Ascending aorta (tissue), 2 donors: ENCODE results near the gene GLUL. TPM values are rescaled to one million over a fixed set of nuclear protein-coding genes. Genes with fewer than 3 reads are reported as not detected.

Source experiments
- DNase-seq, 2 donors: peaks; one replicate each; pipeline ENCODE4 v3.0.0-alpha.2; 2019; ENCODE audit warnings: low spot score in 2 of 2
- H3K27ac ChIP-seq, 2 donors: fragments of 200-600 bp; sonication (generic); one replicate each; pipeline ENCODE4 v1.5.1; 2016 to 2017; ENCODE audit warnings: mild to moderate bottlenecking in 1 of 2
- H3K27me3 ChIP-seq: fragments of 200-600 bp; sonication (generic); one replicate; pipeline ENCODE4 v1.5.1; 2017
- H3K36me3 ChIP-seq, 2 donors: fragments of 200-600 bp; sonication (generic); one replicate each; pipeline ENCODE4 v1.5.1; 2016
- H3K4me1 ChIP-seq, 2 donors: fragments of 200-600 bp; sonication (generic); one replicate each; pipeline ENCODE4 v1.5.1; 2016 to 2017; ENCODE audit warnings: mild to moderate bottlenecking in 1 of 2
- H3K4me3 ChIP-seq, 2 donors: fragments of 200-600 bp; sonication (generic); one replicate each; pipeline ENCODE4 v1.5.1; 2016 to 2017; ENCODE audit warnings: mild to moderate bottlenecking in 1 of 2
- H3K9me3 ChIP-seq, 2 donors: fragments of 200-600 bp; sonication (generic); one replicate each; pipeline ENCODE4 v1.5.1; 2016
- CTCF ChIP-seq, 3 experiments: fragments of 200-600 bp in 2 of 3; fragments of 450-650 bp in 1 of 3; sonication (generic) in 2 of 3; IDR thresholded peaks; one replicate each; pipeline ENCODE4 v1.5.1; 2016 to 2019; ENCODE audit warnings: antibody characterized with exemption in 3 of 3, mild to moderate bottlenecking in 1 of 3, moderate library complexity in 1 of 3
- intact Hi-C: fragments of 100-400 bp; cut with DNase I; formaldehyde crosslinking; loops from one replicate; pipeline ENCODE4 v1.15.1; 2023
- total RNA-seq: library from RNA; depleted of rRNA; stranded (reverse); fragments of >200 nt; gene quantifications from one replicate; pipeline ENCODE4 v1.1.0, GENCODE V29; 2016

The GLUL gene
- total RNA-seq, 1 donor from 2014 or later: 1,017 TPM

GRCh38 chr1:182366596-182366995, 25.0 kb downstream of the GLUL start:
- TF ChIP-seq CTCF (IDR thresholded peaks at IDR 0.05): no peak
- H3K36me3 ChIP-seq: no peaks in the 10 kb centered on the region
- H3K4me3 ChIP-seq: no peak overlapping the region
- intact Hi-C loops: no loop called here
- H3K27ac ChIP-seq: no peak overlapping the region
- no peaks in the 10 kb centered on the region for H3K4me1 ChIP-seq
- H3K27me3 ChIP-seq: no peaks in the 10 kb centered on the region
- no peaks in the 10 kb centered on the region for H3K9me3 ChIP-seq
- DNase-seq: no peak

- H3K4me1 ChIP-seq: no peaks in the 10 kb centered on the region
- H3K36me3 ChIP-seq: no peaks in the 10 kb centered on the region
- H3K9me3 ChIP-seq: no peaks in the 10 kb centered on the region
- no peak for DNase-seq
- no peak overlapping the region for H3K27ac ChIP-seq
- H3K27me3 ChIP-seq: no peaks in the 10 kb centered on the region
- intact Hi-C loops: no loop called here
- no peak for TF ChIP-seq CTCF (IDR thresholded peaks at IDR 0.05)
- H3K4me3 ChIP-seq: no peak overlapping the region
Measured at GRCh38 chr1:182359645-182360044, 31.9 kb downstream of the GLUL start.

GRCh38 chr1:182357913-182358312, 33.7 kb downstream of the GLUL start:
- intact Hi-C loops: no loop called here
- DNase-seq: no peak
- no peaks in the 10 kb centered on the region for H3K27me3 ChIP-seq
- H3K36me3 ChIP-seq: no peaks in the 10 kb centered on the region
- no peak for TF ChIP-seq CTCF (IDR thresholded peaks at IDR 0.05)
- no peaks in the 10 kb centered on the region for H3K4me1 ChIP-seq
- H3K4me3 ChIP-seq: no peak overlapping the region
- H3K9me3 ChIP-seq: no peaks in the 10 kb centered on the region
- no peak overlapping the region for H3K27ac ChIP-seq

- intact Hi-C loops: no loop called here
- H3K4me3 ChIP-seq: no peak overlapping the region
- H3K27ac ChIP-seq: no peak overlapping the region
- no peak for TF ChIP-seq CTCF (IDR thresholded peaks at IDR 0.05)
- H3K4me1 ChIP-seq: no peaks in the 10 kb centered on the region
- DNase-seq: no peak
- H3K36me3 ChIP-seq: no peaks in the 10 kb centered on the region
- H3K27me3 ChIP-seq: no peaks in the 10 kb centered on the region
- no peaks in the 10 kb centered on the region for H3K9me3 ChIP-seq
Measured at GRCh38 chr1:182357171-182357570, 34.4 kb downstream of the GLUL start.

GRCh38 chr1:182355723-182356098, 35.9 kb downstream of the GLUL start:
- TF ChIP-seq CTCF (IDR thresholded peaks at IDR 0.05): no peak
- intact Hi-C loops: no loop called here
- DNase-seq: no peak
- Histone ChIP-seq H3K9me3 (no peaks in the 10 kb centered on the region), H3K36me3 (no peaks in the 10 kb centered on the region), H3K4me1 (no peaks in the 10 kb centered on the region), H3K27ac (no peak overlapping the region), H3K4me3 (no peak overlapping the region), H3K27me3 (no peaks in the 10 kb centered on the region)

GRCh38 chr1:182351790-182352364, 39.7 kb downstream of the GLUL start:
- Histone ChIP-seq H3K4me3 (no peak overlapping the region), H3K9me3 (no peaks in the 10 kb centered on the region), H3K27me3 (no peaks in the 10 kb centered on the region), H3K27ac (no peak overlapping the region), H3K36me3 (no peaks in the 10 kb centered on the region), H3K4me1 (peaks cover 4 to 9% of the 10 kb centered on the region in 2 donors)
- TF ChIP-seq CTCF (IDR thresholded peaks at IDR 0.05): no peak
- intact Hi-C loops: no loop called here
- no peak for DNase-seq
